K562 (cell line): Measurements from ENCODE around the gene MANBA. TPM values are rescaled to one million over a fixed set of nuclear protein-coding genes. Genes with fewer than 3 reads are reported as not detected.
"Not testable (repeated sequence)": the region's sequence is repeated elsewhere in the genome, so short reads cannot be mapped to it uniquely, and the experiment has no call there.

Experiments
- ATAC-seq: fragments of 200-7000 bp; cut with Tn5 transposase; 3 replicates; pipeline ENCODE4 v1.9.1; 2020; ENCODE audit warnings: moderate library complexity
- BruUV-seq: library from RNA; stranded (reverse); fragments of 400-500 nt; replicated peaks from 2 replicates; lab custom pipeline; 2021; lab: Mats Ljungman, UMichigan
- CTCF ChIA-PET: fragments of 300-600 bp; formaldehyde crosslinking; extraction: SDS; loops from one replicate; lab custom pipeline; 2021; ENCODE audit warnings: low intra/inter-chr PET ratio; lab: Yijun Ruan, JAX
- POLR2A ChIA-PET: fragments of 300-600, 350-650 bp; sonication (Branson Sonifier 250); formaldehyde crosslinking; extraction: SDS; loops from one replicate; lab custom pipeline; 2021; ENCODE audit warnings: antibody characterized with exemption, inconsistent platforms; lab: Yijun Ruan, JAX
- DNase-seq, 4 experiments: peaks; one replicate each; pipeline versions ENCODE4 v3.0.0 to v3.0.0-alpha.2; 2011 to 2018; ENCODE audit warnings: low spot score in 3 of 4, mixed read lengths in 3 of 4; ENCODE audit errors: extremely low read depth in 1 of 4
- FAIRE-seq: peaks from 2 replicates; lab custom pipeline; 2011; peaks lifted over from hg19 to GRCh38; lab: Jason Lieb, UNC
- H2AFZ ChIP-seq: 2 replicates; pipeline ENCODE4 v1.6.0; 2011; ENCODE audit warnings: low read depth, low read length, control low read depth, inconsistent platforms
- H3K27ac ChIP-seq: fragments of 200-600 bp; 3 replicates; pipeline ENCODE4 v1.8.0; 2011; ENCODE audit warnings: low read depth, mild to moderate bottlenecking, control low read depth, inconsistent platforms, low read length, moderate library complexity, mixed read lengths; ENCODE audit errors: extremely low read depth
- H3K27me3 ChIP-seq, 2 experiments: fragments of 300-600 bp in 1 of 2; 2 replicates in 1 of 2; 3 replicates in 1 of 2; pipeline versions ENCODE4 v1.6.0 to v1.8.0; 2011; ENCODE audit warnings: inconsistent platforms in 2 of 2, low read length in 2 of 2, mild to moderate bottlenecking in 1 of 2, mixed read lengths in 1 of 2, moderate library complexity in 1 of 2; ENCODE audit not compliant: control insufficient read depth in 2 of 2, insufficient read depth in 2 of 2
- H3K36me3 ChIP-seq: fragments of 300-600 bp; 3 replicates; pipeline ENCODE4 v1.8.0; 2011; ENCODE audit warnings: mild to moderate bottlenecking, low read length, inconsistent platforms; ENCODE audit not compliant: control insufficient read depth, insufficient read depth
- H3K4me1 ChIP-seq, 2 experiments: fragments of 200-600 bp in 1 of 2; replicated peaks in 1 of 2; 2 replicates in 1 of 2; 3 replicates in 1 of 2; pipeline versions ENCODE4 v1.5.1 to v1.8.0; 2011; ENCODE audit warnings: inconsistent platforms in 2 of 2, low read length in 2 of 2, mild to moderate bottlenecking in 1 of 2, mixed read lengths in 1 of 2, moderate library complexity in 1 of 2; ENCODE audit not compliant: control insufficient read depth in 2 of 2, insufficient read depth in 2 of 2
- H3K4me2 ChIP-seq: 2 replicates; pipeline ENCODE4 v1.6.1; 2011; ENCODE audit warnings: low read length, control low read depth, inconsistent platforms, mixed read lengths; ENCODE audit not compliant: insufficient read depth
- H3K4me3 ChIP-seq: fragments of 200-600 bp; sonication (generic), shearing (Covaris generic); 2 replicates; pipeline ENCODE4 v1.5.1; 2016; ENCODE audit warnings: control low read depth, inconsistent platforms
- H3K79me2 ChIP-seq: fragments of 200-600 bp; 3 replicates; pipeline ENCODE4 v1.8.0; 2011; ENCODE audit warnings: low read length, inconsistent platforms; ENCODE audit not compliant: control insufficient read depth, insufficient read depth
- H3K9ac ChIP-seq, 2 experiments: 2 replicates each; pipeline versions ENCODE4 v1.6.0 to v1.6.1; 2011; ENCODE audit warnings: low read depth in 2 of 2, low read length in 2 of 2, control low read depth in 1 of 2, inconsistent platforms in 1 of 2, mild to moderate bottlenecking in 1 of 2, mixed read lengths in 1 of 2; ENCODE audit not compliant: insufficient read depth in 1 of 2
- H3K9me1 ChIP-seq: one replicate; pipeline ENCODE4 v1.6.0; 2011; ENCODE audit warnings: inconsistent platforms, mild to moderate bottlenecking, low read length, moderate library complexity; ENCODE audit not compliant: control insufficient read depth, insufficient read depth
- H3K9me3 ChIP-seq: replicated peaks from 2 replicates; pipeline ENCODE4 v1.5.1; 2011; ENCODE audit warnings: low read depth, low read length, inconsistent platforms; ENCODE audit not compliant: control insufficient read depth, insufficient read depth
- H4K20me1 ChIP-seq: replicated peaks from 2 replicates; pipeline ENCODE4 v1.6.1; 2011; ENCODE audit warnings: low read length, inconsistent platforms, mixed read lengths; ENCODE audit not compliant: control insufficient read depth, insufficient read depth
- ESRRB ChIP-seq: fragments of 250-450 bp; sonication (Bioruptor Pico); IDR thresholded peaks from 2 replicates; pipeline ENCODE4 v1.5.0; 2020; ENCODE audit warnings: mild to moderate bottlenecking, moderate library complexity, borderline replicate concordance
- KAT2B ChIP-seq: IDR thresholded peaks from one replicate; pipeline ENCODE4 v1.6.1; 2012; ENCODE audit warnings: low read depth, mild to moderate bottlenecking, control low read depth, inconsistent platforms, low read length, moderate library complexity
- WGBS: fragments of 100-300 bp; shearing (Covaris generic); methylation state at CpG from one replicate; pipeline ENCODE4 v1.1.6; 2016; ENCODE audit warnings: low coverage, mixed read lengths; ENCODE audit not compliant: insufficient coverage; ENCODE audit errors: missing lambda C conversion rate; 5-methylcytosine and 5-hydroxymethylcytosine counted together
- in situ Hi-C: fragments of 300-500 bp; cut with MboI; formaldehyde crosslinking; loops from 4 replicates; pipeline ENCODE4 v1.15.0; 2018; ENCODE audit warnings: inconsistent platforms, mixed read lengths
- intact Hi-C: fragments of 100-400 bp; cut with micrococcal nuclease; formaldehyde crosslinking; loops from 2 replicates; pipeline ENCODE4 v1.14.2; 2022
- polyA plus RNA-seq, 8 experiments: library from polyadenylated mRNA; depleted of rRNA in 4 of 8; stranded (reverse) in 5 of 8; unstranded in 3 of 8; fragments of >200 nt; fragmentation: Nextera tagmentation in 2 of 8; fragmentation: Illumina TruSeq in 1 of 8; extraction: Ambion mirVana in 2 of 8; extraction: Trizol in 1 of 8; gene quantifications; 2 replicates each; pipeline versions ENCODE4 v1.2.1 to v1.2.3, GENCODE V29; 2011 to 2014; ENCODE audit warnings: inconsistent platforms in 1 of 8, missing spikeins in 1 of 8
- total RNA-seq, 7 experiments: library from RNA; depleted of rRNA in 6 of 7; stranded (reverse); fragments of >200 nt in 6 of 7; fragmentation: Illumina TruSeq in 2 of 7; extraction: Trizol in 2 of 7; gene quantifications; 2 replicates each; pipeline versions ENCODE4 v1.2.1 to v1.2.3, GENCODE V29; 2011 to 2021; ENCODE audit warnings: low replicate concordance in 1 of 7
- TF ChIP-seq, protein P1 (sequence below): sonication (generic); formaldehyde crosslinking; IDR thresholded peaks from 2 replicates; pipeline ENCODE4 v1.8.0; 2022; ENCODE audit warnings: mild to moderate bottlenecking, missing genetic modification reagents
- TF ChIP-seq, protein P2 (sequence below): fragments of 450-650 bp; IDR thresholded peaks from 2 replicates; pipeline ENCODE4 v1.6.1; 2017; ENCODE audit warnings: mild to moderate bottlenecking, moderate library complexity
- TF ChIP-seq, protein P3 (sequence below): IDR thresholded peaks from 2 replicates; pipeline ENCODE4 v1.6.1; 2016; ENCODE audit warnings: missing genetic modification characterization, missing compliant biosample characterization

The MANBA gene
- total and polyA plus RNA-seq, 9 of the 15 experiments (the other 6 are each of a cell fraction or from before 2014, with no cell fraction given), result 1.8 to 12.9 (median 7.7) TPM

DNA sequence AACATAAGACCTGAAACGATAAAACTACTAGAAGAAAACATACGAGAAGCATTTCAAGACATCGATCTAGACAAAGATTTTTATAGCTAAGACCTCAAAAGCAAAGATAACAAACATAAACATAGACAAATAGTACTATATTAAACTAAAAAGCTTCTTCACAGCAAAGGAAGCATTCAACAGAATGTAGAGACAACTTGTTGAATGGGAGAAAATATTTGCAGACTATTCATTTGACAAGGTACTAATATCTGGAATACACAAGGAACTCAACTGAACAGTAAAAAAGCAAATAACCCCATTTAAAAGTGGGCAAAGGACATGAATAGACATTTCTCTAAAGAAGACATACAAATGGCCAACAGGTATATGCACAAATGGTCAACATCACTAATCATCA lies 49.8 kb downstream of the MANBA start (continued):
- TF ChIP-seq, protein P1, sequence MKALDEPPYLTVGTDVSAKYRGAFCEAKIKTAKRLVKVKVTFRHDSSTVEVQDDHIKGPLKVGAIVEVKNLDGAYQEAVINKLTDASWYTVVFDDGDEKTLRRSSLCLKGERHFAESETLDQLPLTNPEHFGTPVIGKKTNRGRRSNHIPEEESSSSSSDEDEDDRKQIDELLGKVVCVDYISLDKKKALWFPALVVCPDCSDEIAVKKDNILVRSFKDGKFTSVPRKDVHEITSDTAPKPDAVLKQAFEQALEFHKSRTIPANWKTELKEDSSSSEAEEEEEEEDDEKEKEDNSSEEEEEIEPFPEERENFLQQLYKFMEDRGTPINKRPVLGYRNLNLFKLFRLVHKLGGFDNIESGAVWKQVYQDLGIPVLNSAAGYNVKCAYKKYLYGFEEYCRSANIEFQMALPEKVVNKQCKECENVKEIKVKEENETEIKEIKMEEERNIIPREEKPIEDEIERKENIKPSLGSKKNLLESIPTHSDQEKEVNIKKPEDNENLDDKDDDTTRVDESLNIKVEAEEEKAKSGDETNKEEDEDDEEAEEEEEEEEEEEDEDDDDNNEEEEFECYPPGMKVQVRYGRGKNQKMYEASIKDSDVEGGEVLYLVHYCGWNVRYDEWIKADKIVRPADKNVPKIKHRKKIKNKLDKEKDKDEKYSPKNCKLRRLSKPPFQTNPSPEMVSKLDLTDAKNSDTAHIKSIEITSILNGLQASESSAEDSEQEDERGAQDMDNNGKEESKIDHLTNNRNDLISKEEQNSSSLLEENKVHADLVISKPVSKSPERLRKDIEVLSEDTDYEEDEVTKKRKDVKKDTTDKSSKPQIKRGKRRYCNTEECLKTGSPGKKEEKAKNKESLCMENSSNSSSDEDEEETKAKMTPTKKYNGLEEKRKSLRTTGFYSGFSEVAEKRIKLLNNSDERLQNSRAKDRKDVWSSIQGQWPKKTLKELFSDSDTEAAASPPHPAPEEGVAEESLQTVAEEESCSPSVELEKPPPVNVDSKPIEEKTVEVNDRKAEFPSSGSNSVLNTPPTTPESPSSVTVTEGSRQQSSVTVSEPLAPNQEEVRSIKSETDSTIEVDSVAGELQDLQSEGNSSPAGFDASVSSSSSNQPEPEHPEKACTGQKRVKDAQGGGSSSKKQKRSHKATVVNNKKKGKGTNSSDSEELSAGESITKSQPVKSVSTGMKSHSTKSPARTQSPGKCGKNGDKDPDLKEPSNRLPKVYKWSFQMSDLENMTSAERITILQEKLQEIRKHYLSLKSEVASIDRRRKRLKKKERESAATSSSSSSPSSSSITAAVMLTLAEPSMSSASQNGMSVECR (CRISPR knock-in tag), result no peak
- TF ChIP-seq ESRRB (CRISPR knock-in tag) (no peak), KAT2B (no peak)
- TF ChIP-seq, protein P2, sequence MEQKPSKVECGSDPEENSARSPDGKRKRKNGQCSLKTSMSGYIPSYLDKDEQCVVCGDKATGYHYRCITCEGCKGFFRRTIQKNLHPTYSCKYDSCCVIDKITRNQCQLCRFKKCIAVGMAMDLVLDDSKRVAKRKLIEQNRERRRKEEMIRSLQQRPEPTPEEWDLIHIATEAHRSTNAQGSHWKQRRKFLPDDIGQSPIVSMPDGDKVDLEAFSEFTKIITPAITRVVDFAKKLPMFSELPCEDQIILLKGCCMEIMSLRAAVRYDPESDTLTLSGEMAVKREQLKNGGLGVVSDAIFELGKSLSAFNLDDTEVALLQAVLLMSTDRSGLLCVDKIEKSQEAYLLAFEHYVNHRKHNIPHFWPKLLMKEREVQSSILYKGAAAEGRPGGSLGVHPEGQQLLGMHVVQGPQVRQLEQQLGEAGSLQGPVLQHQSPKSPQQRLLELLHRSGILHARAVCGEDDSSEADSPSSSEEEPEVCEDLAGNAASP, result no peak
- TF ChIP-seq, all 486 proteins: peak for 0

DNA sequence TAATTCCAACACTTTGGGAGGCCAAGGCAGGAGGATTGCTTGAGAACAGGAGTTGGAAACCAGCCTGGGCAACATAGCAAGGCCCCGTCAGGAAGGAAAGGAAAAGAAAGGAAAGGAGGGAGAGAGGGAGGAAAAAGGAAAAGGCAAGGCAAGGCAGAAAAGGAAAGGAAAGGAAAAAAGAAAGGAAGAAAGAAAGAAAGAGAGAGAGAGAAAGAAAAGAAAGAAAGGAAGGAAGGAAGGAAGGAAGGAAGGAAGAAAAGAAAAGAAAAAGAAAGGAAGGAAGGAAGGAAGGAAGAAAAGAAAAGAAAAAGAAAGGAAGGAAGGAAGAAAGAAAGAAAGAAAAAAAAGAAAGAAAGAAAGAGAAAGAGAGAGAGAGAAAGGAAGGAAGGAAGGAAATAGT lies 51.7 kb downstream of the MANBA start:
- WGBS, result 60% methylated on average over 1 of the region's 1 CpG
- H3K9me1 ChIP-seq, H3K4me2 ChIP-seq, CTCF ChIA-PET, FAIRE-seq, ATAC-seq, H3K27me3 ChIP-seq, H4K20me1 ChIP-seq, DNase-seq, intact Hi-C loops, H3K4me1 ChIP-seq, BruUV-seq, H3K4me3 ChIP-seq, H3K9ac ChIP-seq, H3K79me2 ChIP-seq, in situ Hi-C loops, H2AFZ ChIP-seq, H3K9me3 ChIP-seq, H3K36me3 ChIP-seq, POLR2A ChIA-PET, H3K27ac ChIP-seq: not testable (repeated sequence)
- TF ChIP-seq, protein P3, sequence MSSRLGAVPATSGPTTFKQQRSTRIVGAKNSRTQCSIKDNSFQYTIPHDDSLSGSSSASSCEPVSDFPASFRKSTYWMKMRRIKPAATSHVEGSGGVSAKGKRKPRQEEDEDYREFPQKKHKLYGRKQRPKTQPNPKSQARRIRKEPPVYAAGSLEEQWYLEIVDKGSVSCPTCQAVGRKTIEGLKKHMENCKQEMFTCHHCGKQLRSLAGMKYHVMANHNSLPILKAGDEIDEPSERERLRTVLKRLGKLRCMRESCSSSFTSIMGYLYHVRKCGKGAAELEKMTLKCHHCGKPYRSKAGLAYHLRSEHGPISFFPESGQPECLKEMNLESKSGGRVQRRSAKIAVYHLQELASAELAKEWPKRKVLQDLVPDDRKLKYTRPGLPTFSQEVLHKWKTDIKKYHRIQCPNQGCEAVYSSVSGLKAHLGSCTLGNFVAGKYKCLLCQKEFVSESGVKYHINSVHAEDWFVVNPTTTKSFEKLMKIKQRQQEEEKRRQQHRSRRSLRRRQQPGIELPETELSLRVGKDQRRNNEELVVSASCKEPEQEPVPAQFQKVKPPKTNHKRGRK (tag), result peak; percentile 85
